Left colon (tissue), 2 donors: ENCODE results near the gene ABCC9. TPM values are rescaled to one million over a fixed set of nuclear protein-coding genes. Genes with fewer than 3 reads are reported as not detected.
A peak's percentile ranks its signal among the peaks of the same experiment; 100 is the strongest.

ENCODE experiments used
- ATAC-seq: fragments of 200-7000 bp; cut with Tn5 transposase; one replicate; pipeline ENCODE4 v1.9.1; 2020; ENCODE audit warnings: mild to moderate bottlenecking, moderate library complexity
- DNase-seq, 2 donors: peaks; one replicate each; pipeline ENCODE4 v3.0.0-alpha.2; 2020
- intact Hi-C, 2 donors: fragments of 100-400 bp; cut with DNase I in 1 of 2; cut with micrococcal nuclease in 1 of 2; formaldehyde crosslinking; loops; one replicate each; pipeline versions ENCODE4 v1.11.2 to v1.14.0; 2022; cut with DNase I, micrococcal nuclease
- total RNA-seq, 2 donors: library from RNA; stranded (reverse); fragmentation: NEBNext Ultra II Directional; extraction: Animal tissue kit (Norgen Biotek cat#: 25700); gene quantifications; one replicate each; pipeline ENCODE4 v1.2.1, GENCODE V29; 2021
- donor health status: DM: no; HTN: no; CAD: no.
- donor health status: DM: yes; HTN: yes; CAD: no.

The ABCC9 gene
- total RNA-seq, 2 donors from 2014 or later = 1.6 to 5.9 TPM

GRCh38 chr12:21893924-21894323 lies 47.3 kb downstream of the ABCC9 start:
- intact Hi-C loops = no loop called here
- ATAC-seq (no peak), DNase-seq (no peak)

GRCh38 chr12:21892341-21892740 lies 48.9 kb downstream of the ABCC9 start:
- intact Hi-C loops = no loop called here
- ATAC-seq (no peak), DNase-seq (no peak)

GRCh38 chr12:21891751-21892217 lies 49.4 kb downstream of the ABCC9 start:
- DNase-seq = peak; percentile 6 to 51
- intact Hi-C loops = no loop called here
- no peak for ATAC-seq

GRCh38 chr12:21888276-21888863 lies 52.9 kb downstream of the ABCC9 start:
- DNase-seq = no peak
- intact Hi-C loops = no loop called here
- ATAC-seq = no peak

- intact Hi-C loops = no loop called here
- ATAC-seq (no peak), DNase-seq (no peak)
Observed at GRCh38 chr12:21884936-21885335, 56.3 kb downstream of the ABCC9 start.

- DNase-seq (no peak), ATAC-seq (no peak)
- intact Hi-C loops = no loop called here
Observed at GRCh38 chr12:21882635-21883034, 58.6 kb downstream of the ABCC9 start.

- no peak for DNase-seq
- no peak for ATAC-seq
- intact Hi-C loops = no loop called here
Observed at GRCh38 chr12:21881965-21882364, 59.3 kb downstream of the ABCC9 start.

- DNase-seq (no peak), ATAC-seq (no peak)
- intact Hi-C loops = no loop called here
Observed at GRCh38 chr12:21879312-21879711, 61.9 kb downstream of the ABCC9 start.

- intact Hi-C loops = no loop called here
- no peak for DNase-seq
- no peak for ATAC-seq
Observed at GRCh38 chr12:21877293-21877982, 63.8 kb downstream of the ABCC9 start.

GRCh38 chr12:21865846-21866245 lies 75.4 kb downstream of the ABCC9 start:
- no peak for ATAC-seq
- intact Hi-C loops = no loop called here

GRCh38 chr12:21860534-21860933 lies 80.7 kb downstream of the ABCC9 start:
- ATAC-seq (no peak), DNase-seq (no peak)
- intact Hi-C loops = no loop called here

More at GRCh38 chr12:21865846-21866245, 75.4 kb downstream of the ABCC9 start:
- no peak for DNase-seq

- no peak for ATAC-seq
Observed at GRCh38 chr12:21860128-21860527, 81.1 kb downstream of the ABCC9 start.

GRCh38 chr12:21852251-21852650 lies 89.0 kb downstream of the ABCC9 start:
- intact Hi-C loops = no loop called here
- no peak for ATAC-seq
- no peak for DNase-seq

More at GRCh38 chr12:21860128-21860527, 81.1 kb downstream of the ABCC9 start:
- intact Hi-C loops = no loop called here
- no peak for DNase-seq

GRCh38 chr12:21851151-21851550 lies 90.1 kb downstream of the ABCC9 start:
- ATAC-seq (no peak), DNase-seq (no peak)
- intact Hi-C loops = no loop called here

- DNase-seq = no peak
- intact Hi-C loops = no loop called here
- no peak for ATAC-seq
Observed at GRCh38 chr12:21850419-21850818, 90.8 kb downstream of the ABCC9 start.

- intact Hi-C loops = no loop called here
- ATAC-seq (no peak), DNase-seq (no peak)
Observed at GRCh38 chr12:21849878-21850277, 91.3 kb downstream of the ABCC9 start.

GRCh38 chr12:21848192-21848591 lies 93.0 kb downstream of the ABCC9 start:
- no peak for DNase-seq
- intact Hi-C loops = no loop called here
- ATAC-seq = no peak

- intact Hi-C loops = no loop called here
- no peak for DNase-seq
- ATAC-seq = no peak
Observed at GRCh38 chr12:21843795-21844194, 97.4 kb downstream of the ABCC9 start.

- intact Hi-C loops = no loop called here
- ATAC-seq (no peak), DNase-seq (no peak)
Observed at GRCh38 chr12:21839776-21840175, 101.5 kb downstream of the ABCC9 start.

- ATAC-seq = no peak
- intact Hi-C loops = no loop called here
- DNase-seq = no peak
Observed at GRCh38 chr12:21837847-21838246, 103.4 kb downstream of the ABCC9 start.
